CD1c-positive myeloid dendritic cell (primary cell): ENCODE results near the gene MTARC1.

Source experiments
- DNase-seq: peaks from one replicate; pipeline ENCODE4 v3.0.0-alpha.2; 2016; ENCODE audit errors: extremely low spot score

Gene MTARC1

DNA sequence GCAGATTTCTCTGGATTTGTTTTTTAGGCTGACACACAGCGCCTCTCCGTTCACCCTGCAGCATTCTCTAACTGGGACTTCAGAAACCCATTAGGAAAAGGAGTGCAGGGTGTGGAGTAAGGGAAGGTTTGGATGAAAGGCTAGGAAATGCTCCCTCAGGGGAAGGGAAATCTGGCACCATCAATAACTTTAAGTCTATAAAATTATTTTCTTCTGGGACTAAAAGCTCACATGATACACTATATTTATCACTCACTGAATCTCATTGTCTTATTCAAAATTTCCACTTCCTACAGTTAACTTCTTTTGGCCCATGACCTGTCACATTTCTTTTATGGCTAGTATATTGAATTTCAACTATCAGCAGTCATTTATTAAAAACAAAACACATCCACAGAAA is 46.7 kb downstream of the MTARC1 start:
- no peak for DNase-seq

DNA sequence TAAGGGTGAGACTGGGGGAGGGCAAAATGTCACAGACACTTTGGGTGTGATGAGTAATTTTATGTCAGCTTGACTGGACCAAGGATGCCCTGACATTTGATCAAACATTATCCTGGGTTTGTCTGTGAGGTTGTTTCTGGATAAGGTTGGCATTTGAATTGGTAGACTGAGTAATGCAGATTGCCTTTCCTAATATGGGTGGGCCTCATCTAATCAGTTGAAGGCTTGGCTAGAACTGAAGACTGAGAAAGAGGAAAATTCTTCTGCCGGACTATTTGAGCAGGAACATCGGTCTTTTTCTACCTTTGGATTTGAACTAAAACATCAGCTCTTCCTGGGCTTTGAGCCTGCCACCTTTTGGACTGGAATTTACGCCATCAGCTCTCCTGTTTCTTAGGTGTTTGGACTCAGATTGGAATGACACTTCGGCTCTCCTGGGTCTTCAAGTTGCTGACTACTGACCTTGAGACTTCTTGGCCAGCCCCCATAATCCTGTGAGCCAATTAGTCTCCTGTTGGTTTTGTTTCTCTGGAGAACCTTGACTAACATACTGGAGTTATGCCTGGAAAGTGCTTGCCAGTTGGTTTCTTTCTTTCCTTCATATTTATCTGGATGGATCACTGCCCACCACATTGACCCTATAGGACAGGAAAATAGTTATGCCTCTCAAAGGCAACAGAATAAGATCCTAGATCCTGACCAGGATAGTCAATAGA is 47.6 kb downstream of the MTARC1 start:
- no peak for DNase-seq
